ENCODE measurements around the gene CCRL2.

The CCRL2 gene

GRCh38 chr3:46410669-46411068 lies 3.6 kb downstream of the CCRL2 start:
- H3K27ac Mint-ChIP-seq = no peak overlapping the region
- no peaks in the 10 kb centered on the region for H3K36me3 Mint-ChIP-seq (ENCODE audit: low read depth)
- DNase-seq = no peak
- H3K9me3 Mint-ChIP-seq = no peaks in the 10 kb centered on the region
- H3K4me3 Mint-ChIP-seq = no peak overlapping the region
- H3K27me3 Mint-ChIP-seq (ENCODE audit: low read depth, poor library complexity) = peaks cover 11% of the 10 kb centered on the region
- peaks cover 24% of the 10 kb centered on the region for H3K4me1 Mint-ChIP-seq
- no peak for TF ChIP-seq CTCF (IDR thresholded peaks at IDR 0.05)

DNA sequence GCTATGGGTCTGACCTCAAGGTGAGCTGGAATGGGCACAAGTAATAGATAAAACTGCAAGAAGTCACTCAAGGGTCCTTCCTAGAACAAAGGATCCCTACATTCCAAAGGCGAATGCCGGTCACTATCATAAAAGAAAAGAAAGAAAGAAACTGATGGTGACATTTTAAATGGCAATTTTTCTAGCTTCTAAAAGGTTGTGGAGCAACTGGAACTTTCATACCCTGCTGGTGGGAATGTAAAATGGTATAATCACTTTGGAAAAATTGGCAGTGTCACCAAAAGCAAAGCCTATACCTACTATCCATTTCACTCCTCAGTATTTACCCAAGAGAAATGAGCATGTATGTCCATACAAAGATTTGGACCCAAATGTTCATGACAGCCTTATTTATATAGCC lies 4.2 kb downstream of the CCRL2 start:
- no peak for TF ChIP-seq CTCF (IDR thresholded peaks at IDR 0.05)
- H3K36me3 Mint-ChIP-seq (ENCODE audit: low read depth) = no peaks in the 10 kb centered on the region
- H3K4me3 Mint-ChIP-seq = no peak overlapping the region
- H3K27me3 Mint-ChIP-seq (ENCODE audit: low read depth, poor library complexity) = peaks cover 11% of the 10 kb centered on the region
- H3K9me3 Mint-ChIP-seq = no peaks in the 10 kb centered on the region
- peaks cover 20% of the 10 kb centered on the region for H3K4me1 Mint-ChIP-seq
- H3K27ac Mint-ChIP-seq = no peak overlapping the region
- no peak for DNase-seq

DNA sequence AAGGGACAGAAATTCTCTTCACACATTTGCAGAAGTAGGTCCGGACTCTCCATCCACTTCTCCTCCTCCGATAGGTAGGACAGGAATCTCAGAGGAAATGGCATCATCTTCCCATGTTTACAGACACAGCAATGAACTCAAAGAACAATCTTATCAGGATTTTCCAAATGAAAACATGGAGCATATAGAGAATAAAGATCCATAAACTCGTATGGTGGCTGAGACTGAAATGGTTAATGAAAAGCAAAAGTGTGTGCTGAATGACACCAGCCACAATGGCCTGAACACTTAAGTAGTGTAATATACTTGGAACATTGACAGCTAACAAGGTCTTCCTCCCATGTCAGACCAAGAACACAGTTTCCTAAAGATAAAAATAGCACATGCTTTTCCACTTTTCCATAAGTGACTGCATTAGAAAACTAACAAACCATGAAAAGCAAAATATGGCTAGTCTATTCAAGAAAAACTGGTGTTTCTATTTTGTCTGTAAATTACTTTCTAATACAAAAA lies 5.8 kb downstream of the CCRL2 start:
- DNase-seq = no peak
- no peaks in the 10 kb centered on the region for H3K36me3 Mint-ChIP-seq (ENCODE audit: low read depth)
- H3K9me3 Mint-ChIP-seq = no peaks in the 10 kb centered on the region
- no peak overlapping the region for H3K4me3 Mint-ChIP-seq
- peaks cover 20% of the 10 kb centered on the region for H3K27me3 Mint-ChIP-seq (ENCODE audit: low read depth, poor library complexity)
- no peak overlapping the region for H3K27ac Mint-ChIP-seq
- H3K4me1 Mint-ChIP-seq = peaks cover 13% of the 10 kb centered on the region
- TF ChIP-seq CTCF (IDR thresholded peaks at IDR 0.05) = no peak

GRCh38 chr3:46413951-46414350 lies 6.9 kb downstream of the CCRL2 start:
- Mint-ChIP-seq H3K36me3 (ENCODE audit: low read depth) (no peaks in the 10 kb centered on the region), H3K9me3 (no peaks in the 10 kb centered on the region), H3K4me3 (no peak overlapping the region), H3K27me3 (ENCODE audit: low read depth, poor library complexity) (peaks cover 16% of the 10 kb centered on the region), H3K4me1 (peaks cover 9% of the 10 kb centered on the region), H3K27ac (no peak overlapping the region)
- TF ChIP-seq CTCF (IDR thresholded peaks at IDR 0.05) = no peak
- DNase-seq = no peak

GRCh38 chr3:46414739-46415138 lies 7.7 kb downstream of the CCRL2 start:
- no peak overlapping the region for H3K4me3 Mint-ChIP-seq
- H3K4me1 Mint-ChIP-seq = peaks cover 9% of the 10 kb centered on the region
- H3K9me3 Mint-ChIP-seq = no peaks in the 10 kb centered on the region
- H3K27me3 Mint-ChIP-seq (ENCODE audit: low read depth, poor library complexity) = peaks cover 15% of the 10 kb centered on the region
- H3K36me3 Mint-ChIP-seq (ENCODE audit: low read depth) = no peaks in the 10 kb centered on the region
- DNase-seq = no peak
- TF ChIP-seq CTCF (IDR thresholded peaks at IDR 0.05) = no peak
- no peak overlapping the region for H3K27ac Mint-ChIP-seq

DNA sequence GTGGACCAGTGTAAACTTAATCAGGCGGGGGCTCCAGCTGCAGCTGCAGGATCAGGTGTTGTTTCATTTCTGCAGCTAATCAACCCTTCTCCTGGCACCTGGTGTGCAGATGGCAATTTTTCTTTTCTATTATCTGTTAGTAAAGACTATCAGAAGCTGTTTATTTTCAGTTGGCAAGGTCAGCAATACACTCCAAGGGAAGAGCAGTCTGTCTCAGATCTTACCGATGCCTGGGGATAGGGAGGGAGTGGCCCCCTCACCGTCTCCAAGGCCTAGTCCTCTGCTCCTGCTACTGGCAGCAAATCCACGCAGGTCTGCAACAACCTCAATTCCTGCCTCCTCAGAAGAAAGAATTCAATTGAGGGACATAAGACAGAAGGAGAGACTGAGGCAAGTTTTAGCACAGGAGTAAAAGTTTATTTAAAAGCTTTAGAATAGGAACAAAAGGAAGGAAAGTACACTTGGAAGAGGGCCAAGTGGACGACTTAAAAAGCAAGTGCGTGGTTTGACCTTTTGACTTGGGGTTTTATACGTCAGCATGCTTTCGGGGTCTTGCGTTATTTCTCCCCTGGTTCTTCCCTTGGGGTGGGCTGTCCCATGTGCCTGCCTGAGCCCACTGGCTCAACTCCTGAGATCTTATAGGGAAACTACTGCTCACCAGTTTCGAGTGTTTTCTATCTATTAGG lies 9.2 kb downstream of the CCRL2 start:
- no peak for TF ChIP-seq CTCF (IDR thresholded peaks at IDR 0.05)
- Mint-ChIP-seq H3K4me1 (peaks cover 9% of the 10 kb centered on the region), H3K4me3 (no peak overlapping the region), H3K27me3 (ENCODE audit: low read depth, poor library complexity) (peaks cover 17% of the 10 kb centered on the region), H3K27ac (no peak overlapping the region), H3K9me3 (no peaks in the 10 kb centered on the region), H3K36me3 (ENCODE audit: low read depth) (no peaks in the 10 kb centered on the region)
- DNase-seq = no peak
